ENCODE data around the gene PDSS2. TPM values are rescaled to one million over a fixed set of nuclear protein-coding genes. Genes with fewer than 3 reads are reported as not detected.
"Not testable (repeated sequence)": the region's sequence is repeated elsewhere in the genome, so short reads cannot be mapped to it uniquely, and the experiment has no call there.

The PDSS2 gene
- total RNA-seq, 2 donors from 2014 or later, result 6.2 to 10.9 TPM

- H3K36me3 ChIP-seq (replicated peaks in 1 of 2; ENCODE audit: insufficient read depth in 1 of 2, low read depth in 2 of 2), result no peaks in the 10 kb centered on the region
Observed at GRCh38 chr6:107435798-107436197, 23.6 kb downstream of the PDSS2 start.

GRCh38 chr6:107434812-107435211 is 24.6 kb downstream of the PDSS2 start:
- no peak for DNase-seq
- H3K9me3 ChIP-seq, result no peaks in the 10 kb centered on the region
- no peak for ATAC-seq
- no peak overlapping the region for H3K27ac ChIP-seq
- no peak overlapping the region for H3K4me3 ChIP-seq
- WGBS, 2 donors, result 97% methylated on average over 3 of the region's 3 CpGs
- intact Hi-C loops (cut with DNase I), result no loop called here
- H3K36me3 ChIP-seq (replicated peaks in 1 of 2; ENCODE audit: insufficient read depth in 1 of 2, low read depth in 2 of 2), result no peaks in the 10 kb centered on the region
- H3K27me3 ChIP-seq, result no peaks in the 10 kb centered on the region
- TF ChIP-seq CTCF (IDR thresholded peaks at IDR 0.05) (no peak), POLR2A (IDR thresholded peaks at IDR 0.05) (no peak)
- H3K4me1 ChIP-seq, result no peaks in the 10 kb centered on the region

More at GRCh38 chr6:107435798-107436197, 23.6 kb downstream of the PDSS2 start:
- Histone ChIP-seq H3K27ac (no peak overlapping the region), H3K9me3 (no peaks in the 10 kb centered on the region), H3K4me3 (no peak overlapping the region), H3K4me1 (no peaks in the 10 kb centered on the region), H3K27me3 (no peaks in the 10 kb centered on the region)
- no peak for DNase-seq
- WGBS, 2 donors, result 63 to 77% methylated on average over 3 of the region's 3 CpGs
- TF ChIP-seq CTCF (IDR thresholded peaks at IDR 0.05), result no peak
- TF ChIP-seq POLR2A (IDR thresholded peaks at IDR 0.05), result no peak
- no peak for ATAC-seq
- intact Hi-C loops (cut with DNase I), result no loop called here

- H3K27ac ChIP-seq; H3K27me3 ChIP-seq; intact Hi-C loops (cut with DNase I); H3K36me3 ChIP-seq (replicated peaks in 1 of 2; ENCODE audit: insufficient read depth in 1 of 2, low read depth in 2 of 2); H3K9me3 ChIP-seq; ATAC-seq; DNase-seq; H3K4me1 ChIP-seq; H3K4me3 ChIP-seq: not testable (repeated sequence)
- 43 to 65% methylated on average over 4 to 6 of the region's 6 CpGs for WGBS, 2 donors
Observed at GRCh38 chr6:107425951-107426350, 33.4 kb downstream of the PDSS2 start.

- H3K27ac ChIP-seq, result no peak overlapping the region
- H3K27me3 ChIP-seq, result no peaks in the 10 kb centered on the region
- 64 to 69% methylated on average over 1 of the region's 1 CpG for WGBS, 2 donors
- ATAC-seq (no peak), DNase-seq (no peak)
- H3K9me3 ChIP-seq, result peaks cover 0 to 9% (median 0%) of the 10 kb centered on the region in 3 donors
- H3K36me3 ChIP-seq (replicated peaks in 1 of 2; ENCODE audit: insufficient read depth in 1 of 2, low read depth in 2 of 2), result no peaks in the 10 kb centered on the region
- no peaks in the 10 kb centered on the region for H3K4me1 ChIP-seq
- TF ChIP-seq CTCF (IDR thresholded peaks at IDR 0.05) (no peak), POLR2A (IDR thresholded peaks at IDR 0.05) (no peak)
- no peak overlapping the region for H3K4me3 ChIP-seq
- intact Hi-C loops (cut with DNase I), result no loop called here
Observed at GRCh38 chr6:107423474-107423990, 35.8 kb downstream of the PDSS2 start.

- 46 to 52% methylated on average over 5 of the region's 5 CpGs for WGBS, 2 donors
Observed at GRCh38 chr6:107421696-107422256, 37.6 kb downstream of the PDSS2 start.

More at GRCh38 chr6:107421696-107422256, 37.6 kb downstream of the PDSS2 start:
- peaks cover 0 to 9% (median 0%) of the 10 kb centered on the region in 3 donors for H3K9me3 ChIP-seq
- no peak overlapping the region for H3K27ac ChIP-seq
- DNase-seq (no peak), ATAC-seq (no peak)
- no peaks in the 10 kb centered on the region for H3K4me1 ChIP-seq
- H3K4me3 ChIP-seq, result no peak overlapping the region
- no peaks in the 10 kb centered on the region for H3K27me3 ChIP-seq
- intact Hi-C loops (cut with DNase I), result no loop called here
- H3K36me3 ChIP-seq (replicated peaks in 1 of 2; ENCODE audit: insufficient read depth in 1 of 2, low read depth in 2 of 2), result no peaks in the 10 kb centered on the region
- no peak for TF ChIP-seq CTCF (IDR thresholded peaks at IDR 0.05)
- TF ChIP-seq POLR2A (IDR thresholded peaks at IDR 0.05), result no peak

All from body of pancreas (tissue), 4 donors.